Measurements from ENCODE around the gene IGLL5.

IGLL5 gene

DNA sequence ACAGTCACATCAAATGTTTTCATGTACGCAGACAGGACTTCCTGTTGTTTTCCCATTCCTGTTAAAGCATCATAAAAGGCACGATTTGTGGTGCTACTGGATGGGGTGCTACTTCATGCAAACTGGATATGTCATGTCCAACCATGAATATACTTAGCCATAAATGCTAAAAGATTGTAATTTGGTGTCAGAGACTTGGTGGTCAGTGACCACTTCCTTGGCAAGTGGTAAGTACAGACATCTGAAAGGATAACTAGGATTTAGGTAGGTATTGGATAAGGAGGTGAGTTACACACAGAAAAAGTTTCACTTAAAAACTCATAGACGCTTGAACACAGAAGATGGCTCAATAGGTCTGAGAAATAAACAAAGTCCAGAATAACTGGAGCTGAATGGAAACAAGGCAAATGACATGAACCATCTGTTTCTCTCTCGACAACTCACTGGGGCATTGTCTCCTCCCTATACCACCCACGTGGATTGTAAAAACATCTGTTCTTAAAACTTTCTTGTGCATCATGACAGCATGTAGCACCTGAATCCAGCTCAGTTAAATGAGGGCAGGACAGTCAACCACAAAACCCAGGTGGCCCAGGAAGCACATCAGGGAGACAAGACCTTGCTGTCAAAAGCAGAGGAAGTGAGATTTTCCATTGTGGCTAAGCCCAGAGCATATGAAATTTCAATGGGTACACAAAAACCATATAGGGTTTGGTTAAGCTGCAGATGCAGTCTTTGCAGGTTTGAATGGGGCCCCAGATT is 22.1 kb upstream of the IGLL5 start:
- peak; percentile 41 to 52 for DNase-seq

GRCh38 chr22:22866381-22867111 is 21.1 kb upstream of the IGLL5 start:
- DNase-seq = no peak

DNA sequence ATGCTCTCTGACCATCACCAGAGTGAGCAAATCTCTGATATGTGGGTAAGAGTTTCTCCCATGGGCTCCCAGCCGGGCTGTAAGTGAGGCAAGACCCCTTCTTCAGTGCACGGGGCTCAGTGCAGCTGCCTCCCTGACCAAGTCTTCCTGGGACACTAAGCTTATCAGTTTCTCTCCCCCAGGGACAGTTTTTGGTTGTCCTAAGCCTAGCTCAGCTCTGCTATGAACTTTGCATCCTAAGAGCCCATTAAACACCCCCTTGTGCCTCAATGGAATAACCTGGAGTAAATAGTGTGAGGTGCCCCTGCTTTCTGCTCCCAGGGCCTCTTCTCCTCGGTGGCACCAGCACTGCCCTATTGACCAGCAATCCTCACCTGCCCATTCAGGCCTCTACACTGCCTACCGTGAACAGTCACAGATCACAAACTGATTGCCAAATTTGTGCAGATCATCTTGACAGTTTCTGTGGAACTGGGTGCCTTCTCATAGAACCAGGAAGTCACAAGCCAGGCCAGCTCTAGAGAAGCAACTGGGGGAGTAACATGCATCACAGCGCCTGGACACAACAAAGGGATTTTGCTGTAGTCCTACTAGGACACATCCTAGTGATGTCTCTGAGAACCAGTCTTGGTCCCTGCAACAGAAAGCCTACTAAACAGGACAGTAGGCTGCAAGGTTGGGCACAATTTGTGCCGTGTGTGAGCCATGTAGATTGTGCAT is 19.5 kb upstream of the IGLL5 start:
- no peak for DNase-seq

- no peak for DNase-seq
Measured at GRCh38 chr22:22870577-22871404, 16.8 kb upstream of the IGLL5 start.

DNA sequence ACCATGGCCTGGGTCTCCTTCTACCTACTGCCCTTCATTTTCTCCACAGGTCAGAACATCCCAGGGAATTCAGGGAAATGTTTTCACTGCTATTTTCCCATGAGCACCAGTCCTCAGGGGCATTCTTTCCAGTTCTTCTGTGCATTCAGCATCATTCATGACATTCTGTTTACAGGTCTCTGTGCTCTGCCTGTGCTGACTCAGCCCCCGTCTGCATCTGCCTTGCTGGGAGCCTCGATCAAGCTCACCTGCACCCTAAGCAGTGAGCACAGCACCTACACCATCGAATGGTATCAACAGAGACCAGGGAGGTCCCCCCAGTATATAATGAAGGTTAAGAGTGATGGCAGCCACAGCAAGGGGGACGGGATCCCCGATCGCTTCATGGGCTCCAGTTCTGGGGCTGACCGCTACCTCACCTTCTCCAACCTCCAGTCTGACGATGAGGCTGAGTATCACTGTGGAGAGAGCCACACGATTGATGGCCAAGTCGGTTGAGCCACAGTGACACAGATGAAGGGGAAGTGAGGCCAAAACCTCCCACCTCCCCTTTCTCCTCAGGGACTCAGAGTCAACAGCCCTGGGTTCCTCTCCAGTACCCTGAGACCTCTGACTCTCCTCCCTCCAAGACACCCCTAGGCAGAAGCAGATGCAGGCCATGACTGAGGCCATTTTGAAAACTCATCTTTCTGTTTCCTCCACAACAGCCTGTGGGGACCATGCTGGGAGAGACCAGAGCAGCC is 15.9 kb upstream of the IGLL5 start:
- DNase-seq = no peak

- no peak for DNase-seq
Measured at GRCh38 chr22:22872722-22873708, 14.6 kb upstream of the IGLL5 start.

DNA sequence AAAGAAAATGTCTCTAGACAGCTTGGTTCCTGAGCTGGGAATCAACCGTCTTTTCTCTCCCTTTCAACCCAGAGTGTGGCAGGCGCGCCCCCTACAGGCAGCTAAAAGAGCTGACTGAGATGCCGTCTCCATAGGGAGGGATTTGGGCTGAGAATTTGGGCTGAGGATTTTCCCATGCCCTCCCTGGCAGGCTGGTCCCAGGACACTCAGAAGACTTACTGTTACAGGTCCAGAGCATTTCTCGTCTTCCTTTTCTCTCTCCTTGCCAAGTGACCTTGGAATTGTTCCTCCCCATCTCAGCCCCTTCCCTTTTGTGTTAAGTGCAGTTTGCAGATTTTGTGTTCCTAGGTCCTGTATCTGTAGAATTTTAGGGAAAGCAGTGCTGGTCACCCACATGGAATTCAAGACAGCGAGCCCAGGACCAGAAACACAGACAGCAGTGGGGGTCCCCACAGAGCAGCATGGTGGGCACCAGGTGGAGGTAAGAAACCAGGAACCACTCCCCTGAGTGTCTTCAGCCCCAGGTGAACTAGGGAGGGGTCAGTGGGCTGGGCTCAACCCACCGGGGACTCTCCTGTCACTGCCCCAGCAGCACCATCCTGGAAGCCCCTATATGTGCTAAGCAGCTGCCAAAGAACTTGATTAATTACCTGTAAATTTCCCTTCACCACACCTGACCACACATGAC is 9.9 kb upstream of the IGLL5 start:
- peak; percentile 78 to 83 for DNase-seq

- DNase-seq = no peak
Measured at GRCh38 chr22:22878211-22878570, 9.4 kb upstream of the IGLL5 start.

DNA sequence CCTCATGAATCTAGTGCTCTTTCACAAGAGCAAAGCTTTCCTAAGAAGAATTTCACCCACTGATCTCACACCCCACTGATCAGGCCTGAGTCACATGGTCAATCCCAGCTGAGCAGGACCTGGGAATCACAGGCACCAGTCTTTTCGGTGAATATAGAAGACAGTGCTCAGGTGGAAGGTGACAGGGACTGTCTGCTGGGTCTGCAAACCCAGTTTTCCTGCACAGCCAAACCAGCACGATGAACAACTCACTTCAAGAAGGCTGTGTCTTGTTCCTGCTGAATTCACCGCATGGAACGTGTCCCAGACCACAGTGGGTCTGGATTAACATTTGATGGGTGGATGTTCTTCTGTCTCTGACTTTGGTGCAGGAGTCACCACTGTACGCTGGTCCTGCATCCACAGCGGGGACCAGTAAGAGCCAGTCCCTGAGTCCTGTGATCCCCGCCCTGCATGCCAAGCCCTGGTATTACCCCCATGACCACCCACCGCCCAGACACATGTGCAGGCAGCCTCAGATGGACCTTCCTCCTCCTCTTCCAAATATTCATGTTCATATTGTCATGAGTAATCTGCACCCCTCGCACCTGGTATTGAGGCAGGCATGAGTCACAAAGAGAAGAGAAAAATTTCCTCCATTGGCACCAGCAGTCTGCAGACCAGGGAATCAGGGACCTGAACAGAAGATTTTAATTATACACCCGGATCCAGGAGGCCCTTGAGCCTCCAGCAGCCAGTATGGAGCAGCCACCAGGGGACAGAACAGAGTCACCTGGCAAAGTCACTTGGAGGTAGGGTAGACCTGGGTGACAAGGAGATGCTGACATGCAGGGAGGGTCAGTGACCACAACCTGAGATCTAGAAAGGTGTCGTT is 8.6 kb upstream of the IGLL5 start:
- no peak for DNase-seq

- DNase-seq = no peak
Measured at GRCh38 chr22:22879675-22880155, 7.9 kb upstream of the IGLL5 start.

DNA sequence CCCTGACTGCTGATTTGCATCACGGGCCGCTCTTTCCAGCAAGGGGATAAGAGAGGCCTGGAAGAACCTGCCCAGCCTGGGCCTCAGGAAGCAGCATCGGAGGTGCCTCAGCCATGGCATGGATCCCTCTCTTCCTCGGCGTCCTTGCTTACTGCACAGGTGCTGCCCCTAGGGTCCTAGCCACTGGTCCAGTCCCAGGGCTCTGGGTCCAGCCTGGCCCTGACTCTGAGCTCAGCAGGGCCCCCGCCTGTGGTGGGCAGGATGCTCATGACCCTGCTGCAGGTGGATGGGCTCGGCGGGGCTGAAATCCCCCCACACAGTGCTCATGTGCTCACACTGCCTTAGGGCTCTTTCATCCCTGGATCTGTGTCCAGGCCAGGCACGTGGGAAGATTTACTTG is 7.0 kb upstream of the IGLL5 start:
- DNase-seq = no peak

GRCh38 chr22:22881116-22882000 is 6.3 kb upstream of the IGLL5 start:
- DNase-seq = no peak

- DNase-seq = peak; percentile 34 to 45
Measured at GRCh38 chr22:22882033-22882717, 5.4 kb upstream of the IGLL5 start.

- DNase-seq = no peak
Measured at GRCh38 chr22:22883090-22883727, 4.4 kb upstream of the IGLL5 start.

- peak; percentile 62 to 73 for DNase-seq
Measured at GRCh38 chr22:22884010-22884887, 3.4 kb upstream of the IGLL5 start.

All from activated CD4-positive, alpha-beta T cell treated with anti-CD3 and anti-CD28 coated beads, Interleukin-2, amount 50 U/mL, for 48 hours (primary cell).